Measurements from ENCODE around the gene DNAH12. TPM values are rescaled to one million over a fixed set of nuclear protein-coding genes. Genes with fewer than 3 reads are reported as not detected.
"Not testable (repeated sequence)": the region's sequence is repeated elsewhere in the genome, so short reads cannot be mapped to it uniquely, and the experiment has no call there.

Gene DNAH12
- polyA plus RNA-seq, 3 donors = 0.88 to 2.0 (median 1.1) TPM

- no peak for DNase-seq (ENCODE audit: low read depth in 3 of 3, low spot score in 2 of 3)
These were observed 1.6 kb upstream of the DNAH12 start for GRCh38 chr3:57545636-57546268.

- no peak for DNase-seq (ENCODE audit: low read depth in 3 of 3, low spot score in 2 of 3)
These were observed 5.7 kb downstream of the DNAH12 start for GRCh38 chr3:57538465-57538864.

- DNase-seq (ENCODE audit: low read depth in 3 of 3, low spot score in 2 of 3) = no peak
These were observed 14.0 kb downstream of the DNAH12 start for GRCh38 chr3:57530071-57530608.

- DNase-seq (ENCODE audit: low read depth in 3 of 3, low spot score in 2 of 3) = no peak
These were observed 25.7 kb downstream of the DNAH12 start for GRCh38 chr3:57518276-57518915.

- no peak for DNase-seq (ENCODE audit: low read depth in 3 of 3, low spot score in 2 of 3)
These were observed 32.0 kb downstream of the DNAH12 start for GRCh38 chr3:57512166-57512565.

GRCh38 chr3:57505901-57506300, 38.2 kb downstream of the DNAH12 start:
- no peak for DNase-seq (ENCODE audit: low read depth in 3 of 3, low spot score in 2 of 3)

- DNase-seq (ENCODE audit: low read depth in 3 of 3, low spot score in 2 of 3) = no peak
These were observed 43.6 kb downstream of the DNAH12 start for GRCh38 chr3:57500506-57500905.

GRCh38 chr3:57497904-57498303, 46.2 kb downstream of the DNAH12 start:
- no peak for DNase-seq (ENCODE audit: low read depth in 3 of 3, low spot score in 2 of 3)

- no peak for DNase-seq (ENCODE audit: low read depth in 3 of 3, low spot score in 2 of 3)
These were observed 59.6 kb downstream of the DNAH12 start for GRCh38 chr3:57484563-57484962.

- not testable (repeated sequence) for DNase-seq (ENCODE audit: low read depth in 3 of 3, low spot score in 2 of 3)
These were observed 67.0 kb downstream of the DNAH12 start for GRCh38 chr3:57477193-57477592.

- DNase-seq (ENCODE audit: low read depth in 3 of 3, low spot score in 2 of 3) = no peak
These were observed 79.3 kb downstream of the DNAH12 start for GRCh38 chr3:57464801-57465200.

- no peak for DNase-seq (ENCODE audit: low read depth in 3 of 3, low spot score in 2 of 3)
These were observed 80.1 kb downstream of the DNAH12 start for GRCh38 chr3:57464011-57464410.

GRCh38 chr3:57451150-57451846, 92.8 kb downstream of the DNAH12 start:
- DNase-seq (ENCODE audit: low read depth in 3 of 3, low spot score in 2 of 3) = no peak

GRCh38 chr3:57449276-57449847, 94.8 kb downstream of the DNAH12 start:
- DNase-seq (ENCODE audit: low read depth in 3 of 3, low spot score in 2 of 3) = not testable (repeated sequence)

- DNase-seq (ENCODE audit: low read depth in 3 of 3, low spot score in 2 of 3) = not testable (repeated sequence)
These were observed 95.7 kb downstream of the DNAH12 start for GRCh38 chr3:57448489-57448888.

- DNase-seq (ENCODE audit: low read depth in 3 of 3, low spot score in 2 of 3) = no peak
These were observed 97.8 kb downstream of the DNAH12 start for GRCh38 chr3:57446318-57446841.

- no peak for DNase-seq (ENCODE audit: low read depth in 3 of 3, low spot score in 2 of 3)
These were observed 99.7 kb downstream of the DNAH12 start for GRCh38 chr3:57444469-57444868.

- DNase-seq (ENCODE audit: low read depth in 3 of 3, low spot score in 2 of 3) = not testable (repeated sequence)
These were observed 104.0 kb downstream of the DNAH12 start for GRCh38 chr3:57440144-57440543.

GRCh38 chr3:57438460-57438859, 105.7 kb downstream of the DNAH12 start:
- DNase-seq (ENCODE audit: low read depth in 3 of 3, low spot score in 2 of 3) = not testable (repeated sequence)

- DNase-seq (ENCODE audit: low read depth in 3 of 3, low spot score in 2 of 3) = no peak
These were observed 107.9 kb downstream of the DNAH12 start for GRCh38 chr3:57436195-57436761.

GRCh38 chr3:57434041-57434440, 110.1 kb downstream of the DNAH12 start:
- DNase-seq (ENCODE audit: low read depth in 3 of 3, low spot score in 2 of 3) = peak in 2 of 3 donors; percentile 6 to 12
